NB4 (cell line): ENCODE measurements around the gene FCER2.
A peak's percentile ranks its signal among the peaks of the same experiment; 100 is the strongest.

Experiments
- DNase-seq: peaks from one replicate; pipeline ENCODE4 v3.0.0; 2010; ENCODE audit warnings: low read depth
- H3K4me3 ChIP-seq: one replicate; pipeline ENCODE4 v1.5.1; 2011; ENCODE audit warnings: mild to moderate bottlenecking, low read depth, low read length, moderate library complexity
- CTCF ChIP-seq: IDR thresholded peaks from one replicate; pipeline ENCODE4 v1.5.1; 2012; ENCODE audit warnings: low read depth, low read length
- MYC ChIP-seq: IDR thresholded peaks from 2 replicates; pipeline ENCODE4 v1.6.1; 2011; ENCODE audit warnings: low read depth, low read length
- POLR2A ChIP-seq: IDR thresholded peaks from 2 replicates; pipeline ENCODE4 v1.6.1; 2011; ENCODE audit warnings: mild to moderate bottlenecking; ENCODE audit not compliant: insufficient read length; ENCODE audit errors: extremely low read depth
- TF ChIP-seq, protein P1 (sequence below): IDR thresholded peaks from 2 replicates; pipeline ENCODE4 v1.6.1; 2011; ENCODE audit warnings: low read depth, low read length

The FCER2 gene

GRCh38 chr19:7698583-7698982 lies 3.3 kb downstream of the FCER2 start:
- H3K4me3 ChIP-seq, result no peak overlapping the region
- no peak for DNase-seq
- no peak for TF ChIP-seq POLR2A
- TF ChIP-seq, protein P1, sequence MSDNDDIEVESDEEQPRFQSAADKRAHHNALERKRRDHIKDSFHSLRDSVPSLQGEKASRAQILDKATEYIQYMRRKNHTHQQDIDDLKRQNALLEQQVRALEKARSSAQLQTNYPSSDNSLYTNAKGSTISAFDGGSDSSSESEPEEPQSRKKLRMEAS, result no peak
- no peak for TF ChIP-seq MYC
- TF ChIP-seq CTCF, result no peak

DNA sequence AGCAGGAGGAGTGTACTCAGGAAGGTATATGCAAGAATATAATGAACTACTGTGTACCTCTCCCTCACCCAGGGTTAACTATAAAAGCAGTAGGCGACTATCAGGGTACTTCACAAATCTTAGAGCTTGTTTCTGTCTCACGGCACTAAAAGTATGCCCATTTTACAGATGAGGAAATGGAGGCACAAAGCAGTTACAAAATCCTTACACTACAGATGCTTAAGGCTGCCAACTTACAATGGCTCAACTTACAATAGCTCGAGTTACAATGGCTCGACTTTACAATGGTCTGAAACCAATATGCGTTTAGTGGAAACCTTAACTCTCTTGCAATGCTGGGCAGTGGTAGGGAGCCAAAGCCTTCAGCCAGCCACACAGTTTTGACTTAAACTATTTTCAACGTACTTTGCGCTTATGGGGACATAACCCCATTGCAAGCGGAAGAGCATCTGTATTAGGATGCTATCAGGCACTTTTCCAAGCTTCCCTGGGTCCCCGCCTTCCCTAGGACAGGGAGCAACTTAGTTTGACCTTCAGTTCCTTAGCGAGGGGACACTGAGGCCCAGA lies 4.1 kb downstream of the FCER2 start:
- H3K4me3 ChIP-seq, result no peak overlapping the region
- TF ChIP-seq CTCF (no peak), POLR2A (no peak), MYC (no peak)
- TF ChIP-seq, protein P1, result no peak
- no peak for DNase-seq

- H3K4me3 ChIP-seq, result no peak overlapping the region
- TF ChIP-seq CTCF (no peak), MYC (no peak), POLR2A (no peak)
- TF ChIP-seq, protein P1, result no peak
- peak; percentile 41 for DNase-seq
Observed at GRCh38 chr19:7694499-7694898, 7.4 kb downstream of the FCER2 start.

DNA sequence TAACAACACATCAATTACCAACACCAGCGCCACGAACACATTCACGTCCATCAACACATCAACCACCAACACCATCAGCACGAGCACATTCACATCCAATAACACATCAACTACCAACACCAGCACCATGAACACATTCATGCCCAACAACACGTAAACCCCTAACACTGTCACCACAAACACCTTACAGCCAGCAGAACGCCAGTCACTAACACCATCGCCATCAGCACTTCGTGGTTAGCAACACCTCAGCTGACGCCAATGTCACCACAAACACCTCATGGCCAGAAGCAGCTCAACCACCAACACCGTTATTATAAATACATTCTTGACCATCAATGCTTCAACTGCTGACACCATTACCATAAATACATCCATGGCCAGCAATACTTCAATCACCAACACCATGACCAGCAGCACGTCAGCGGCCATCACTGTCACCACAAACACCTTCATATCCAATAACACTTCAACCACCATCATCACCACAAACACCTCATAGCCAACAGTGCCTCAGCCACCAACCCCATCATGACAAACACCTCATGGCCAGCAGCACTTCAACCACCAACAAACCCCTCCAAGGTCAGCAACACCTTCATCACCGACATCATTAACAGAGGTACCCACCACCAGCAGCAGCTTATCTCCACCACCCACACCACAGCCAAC lies 9.4 kb downstream of the FCER2 start:
- no peak for DNase-seq
- H3K4me3 ChIP-seq, result no peak overlapping the region
- TF ChIP-seq, protein P1, result no peak
- TF ChIP-seq POLR2A (no peak), CTCF (no peak), MYC (no peak)

DNA sequence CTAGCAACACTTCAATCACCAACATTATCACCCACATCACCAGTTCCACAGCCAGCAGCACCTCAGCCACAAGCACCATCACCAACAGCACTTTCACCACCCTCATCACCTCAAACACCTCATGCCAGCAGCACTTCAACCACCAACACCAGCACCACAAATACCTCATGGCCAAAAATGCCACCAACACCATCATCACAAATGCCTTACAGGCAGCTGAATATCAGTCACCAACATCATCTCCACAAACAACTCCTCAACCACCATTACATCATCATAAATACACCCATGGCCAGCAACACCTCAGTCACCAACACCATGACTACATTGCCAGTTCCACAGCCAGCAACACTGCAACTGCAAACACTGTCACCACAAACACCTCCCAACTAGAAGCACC lies 10.4 kb downstream of the FCER2 start:
- H3K4me3 ChIP-seq, result no peak overlapping the region
- no peak for DNase-seq
- TF ChIP-seq MYC (no peak), CTCF (no peak), POLR2A (no peak)
- TF ChIP-seq, protein P1, result no peak
